Astrocyte of the cerebellum (primary cell): Measurements from ENCODE around the gene C16orf87.

Experiments
- DNase-seq: peaks from one replicate; pipeline ENCODE4 v3.0.0-alpha.2; 2011; ENCODE audit warnings: low read depth
- H3K4me3 ChIP-seq: 2 replicates; pipeline ENCODE4 v1.5.1; 2011; ENCODE audit warnings: mild to moderate bottlenecking, low read depth, low read length, moderate library complexity
- in situ Hi-C: cut with HindIII; loops from 2 replicates; pipeline ENCODE4 v1.10.0; 2017; ENCODE audit warnings: low sequenced_read_pairs
- TF ChIP-seq, protein P1 (sequence below): IDR thresholded peaks from 2 replicates; pipeline ENCODE4 v1.5.1; 2012; ENCODE audit warnings: low read length, low read depth, moderate library complexity, mild to moderate bottlenecking; ENCODE audit errors: missing control alignments

C16orf87 gene

DNA sequence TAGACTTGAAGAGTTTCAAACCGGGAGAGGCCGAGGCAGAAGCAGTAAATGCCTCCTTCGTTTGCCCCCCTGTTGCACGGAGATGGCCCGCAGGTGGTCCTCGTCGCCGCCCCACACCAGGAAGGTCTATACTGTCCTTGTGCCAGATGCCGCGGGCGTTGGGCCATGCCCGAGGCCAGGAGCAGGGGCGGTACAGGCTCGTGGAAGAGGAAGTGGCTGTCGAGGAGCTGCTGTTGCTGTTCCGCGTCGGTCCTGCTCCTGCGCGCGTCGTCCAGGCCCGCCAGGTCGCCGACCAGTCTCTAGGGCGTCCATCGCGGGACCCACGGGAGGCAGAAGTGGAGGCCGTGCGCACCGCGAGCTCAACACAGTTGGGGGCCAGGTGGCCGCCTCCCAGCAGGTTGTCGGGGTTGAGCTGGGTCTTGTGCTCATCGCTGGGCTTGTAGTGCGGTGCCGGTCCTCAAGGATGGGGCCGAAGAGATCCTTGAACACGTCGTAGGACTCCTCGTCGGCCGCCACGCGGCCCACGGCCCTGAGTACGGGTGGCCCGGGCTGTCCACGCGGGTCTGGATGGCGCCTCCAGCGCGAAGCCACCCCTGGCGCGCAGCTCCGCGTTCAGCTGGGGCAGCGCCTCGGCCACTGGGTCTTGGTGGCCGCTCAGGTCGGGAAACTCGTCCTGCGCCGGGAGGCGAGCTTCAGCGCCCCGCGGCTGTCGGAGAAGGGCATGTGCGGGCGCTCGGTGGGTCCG is 13.1 kb upstream of the C16orf87 start:
- TF ChIP-seq, protein P1, sequence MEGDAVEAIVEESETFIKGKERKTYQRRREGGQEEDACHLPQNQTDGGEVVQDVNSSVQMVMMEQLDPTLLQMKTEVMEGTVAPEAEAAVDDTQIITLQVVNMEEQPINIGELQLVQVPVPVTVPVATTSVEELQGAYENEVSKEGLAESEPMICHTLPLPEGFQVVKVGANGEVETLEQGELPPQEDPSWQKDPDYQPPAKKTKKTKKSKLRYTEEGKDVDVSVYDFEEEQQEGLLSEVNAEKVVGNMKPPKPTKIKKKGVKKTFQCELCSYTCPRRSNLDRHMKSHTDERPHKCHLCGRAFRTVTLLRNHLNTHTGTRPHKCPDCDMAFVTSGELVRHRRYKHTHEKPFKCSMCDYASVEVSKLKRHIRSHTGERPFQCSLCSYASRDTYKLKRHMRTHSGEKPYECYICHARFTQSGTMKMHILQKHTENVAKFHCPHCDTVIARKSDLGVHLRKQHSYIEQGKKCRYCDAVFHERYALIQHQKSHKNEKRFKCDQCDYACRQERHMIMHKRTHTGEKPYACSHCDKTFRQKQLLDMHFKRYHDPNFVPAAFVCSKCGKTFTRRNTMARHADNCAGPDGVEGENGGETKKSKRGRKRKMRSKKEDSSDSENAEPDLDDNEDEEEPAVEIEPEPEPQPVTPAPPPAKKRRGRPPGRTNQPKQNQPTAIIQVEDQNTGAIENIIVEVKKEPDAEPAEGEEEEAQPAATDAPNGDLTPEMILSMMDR: no peak
- DNase-seq: no peak
- in situ Hi-C loops: no loop called here
- no peak overlapping the region for H3K4me3 ChIP-seq

DNA sequence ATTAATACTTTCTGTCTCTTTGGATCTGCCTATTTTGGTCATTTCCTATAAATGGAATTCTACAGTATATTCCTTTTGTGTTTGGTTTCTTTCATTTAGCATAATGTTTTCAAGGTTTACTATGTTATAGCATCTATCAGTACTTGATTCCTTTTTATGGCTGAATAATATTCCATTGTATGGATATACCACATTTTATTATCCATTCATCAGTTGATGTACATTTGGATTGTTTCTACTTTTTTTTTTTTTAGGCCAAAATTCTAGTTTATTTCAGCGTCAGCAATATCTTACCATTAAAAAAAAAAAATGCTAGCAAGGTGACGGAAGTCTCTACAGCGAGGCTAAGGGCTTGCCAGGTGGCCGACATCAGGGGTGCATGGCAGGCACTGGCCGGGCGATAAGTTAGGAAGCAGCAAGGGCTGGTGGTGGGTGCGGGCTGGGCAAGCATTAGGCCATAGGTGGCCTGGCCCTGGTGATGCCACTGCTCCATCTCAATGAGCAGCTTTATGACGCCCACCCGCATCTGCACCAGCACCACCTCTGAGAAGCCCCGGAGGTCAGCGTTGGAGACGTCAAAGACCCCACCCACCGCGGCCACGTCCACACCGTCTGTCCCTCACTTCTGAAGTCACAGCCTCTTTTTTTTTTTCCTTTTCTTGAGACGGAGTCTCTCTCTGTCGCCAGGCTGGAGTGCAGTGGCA is 11.4 kb upstream of the C16orf87 start:
- no peak for DNase-seq
- in situ Hi-C loops: no loop called here
- no peak overlapping the region for H3K4me3 ChIP-seq
- TF ChIP-seq, protein P1: no peak

DNA sequence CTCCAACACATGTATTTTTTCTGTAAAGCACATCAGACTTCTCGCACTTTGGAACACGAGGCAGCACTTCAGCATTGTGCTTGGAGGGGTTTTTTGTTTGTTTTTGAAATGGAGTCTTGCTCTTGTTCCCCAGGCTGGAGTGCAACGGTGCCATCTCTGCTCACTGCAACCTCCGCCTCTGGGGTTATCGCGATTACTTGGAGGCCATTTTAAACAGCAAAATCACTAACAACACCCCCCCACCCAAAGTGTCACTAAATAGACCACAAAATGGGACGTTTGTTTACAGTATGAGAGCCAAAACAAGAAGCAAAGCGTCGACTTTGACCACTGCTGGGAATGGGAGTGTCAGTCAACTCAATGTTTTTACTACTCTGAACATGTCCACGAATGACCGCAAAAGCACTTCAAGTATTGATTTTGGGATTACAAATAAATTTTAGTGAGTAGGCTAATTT is 9.0 kb upstream of the C16orf87 start:
- in situ Hi-C loops: no loop called here
- H3K4me3 ChIP-seq: no peak overlapping the region
- TF ChIP-seq, protein P1: no peak
- no peak for DNase-seq

DNA sequence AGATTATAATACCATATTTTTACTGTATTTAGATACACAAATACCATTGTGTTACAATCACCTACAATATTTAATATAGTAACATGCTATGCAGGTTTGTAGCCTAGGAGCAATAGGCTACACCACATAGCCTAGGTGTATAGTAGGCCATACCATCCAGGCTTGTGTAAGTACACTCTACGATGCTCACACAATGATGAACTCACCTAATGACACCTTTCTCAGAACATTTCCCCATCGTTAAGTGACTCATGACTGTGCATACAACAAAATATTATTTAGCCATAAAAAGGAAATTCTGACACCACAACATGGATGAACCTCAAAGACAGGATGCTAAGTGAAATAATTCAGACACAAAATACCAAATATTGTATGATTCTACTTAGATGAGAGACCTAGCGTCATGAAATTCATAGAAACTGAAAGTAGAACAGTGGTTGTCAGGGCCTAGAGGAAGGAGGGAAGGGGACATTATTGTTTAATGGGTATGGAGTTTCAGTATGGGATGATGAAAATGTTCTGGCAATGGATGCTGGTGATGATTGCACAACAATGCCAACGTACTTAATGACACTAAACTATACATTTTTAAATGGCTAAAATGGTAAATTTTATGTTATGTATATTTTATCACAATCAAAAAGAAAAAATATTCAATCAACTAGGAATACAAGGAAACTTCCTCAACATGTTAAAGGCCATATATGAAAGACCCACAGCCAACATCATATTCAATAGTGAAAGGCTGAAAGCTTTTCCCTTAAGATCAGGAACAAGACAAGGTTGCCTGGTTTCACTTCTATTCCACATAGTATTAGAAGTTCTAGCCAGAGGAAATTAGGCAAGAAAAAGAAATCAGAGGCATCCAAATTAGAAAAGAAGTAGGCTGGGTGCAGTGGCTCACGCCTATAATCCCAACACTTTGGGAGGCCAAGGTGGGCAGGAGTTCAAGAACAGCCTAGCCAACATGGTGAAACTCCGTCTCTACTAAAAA is 5.9 kb upstream of the C16orf87 start:
- no peak overlapping the region for H3K4me3 ChIP-seq
- TF ChIP-seq, protein P1: no peak
- DNase-seq: no peak
- in situ Hi-C loops: no loop called here

DNA sequence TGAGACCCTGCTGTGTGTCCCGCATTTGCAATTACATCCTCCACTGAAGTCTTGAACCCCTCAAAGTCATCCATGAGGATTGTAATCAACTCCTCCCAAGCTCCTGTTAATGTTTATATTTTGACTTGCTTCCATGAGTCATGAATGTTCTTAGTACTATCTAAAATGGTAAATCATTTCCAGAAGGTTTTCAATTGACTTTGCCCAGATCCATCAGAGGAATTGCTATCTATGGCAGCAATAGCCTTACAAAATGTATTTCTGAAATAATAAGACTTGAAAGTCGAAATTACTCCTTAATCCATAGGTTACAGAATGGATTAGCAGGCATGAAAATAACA is 2.5 kb upstream of the C16orf87 start:
- no peak overlapping the region for H3K4me3 ChIP-seq
- in situ Hi-C loops: no loop called here
- TF ChIP-seq, protein P1: no peak
- DNase-seq: no peak
